NCI-H1417 treated with DMSO at 0.1 percent for 48 hours (cell line): ENCODE results near the gene FHOD3.

Experiments
- DNase-seq: peaks from one replicate; lab custom pipeline; 2025; lab: John Stamatoyannopoulos, UW

Gene FHOD3

DNA sequence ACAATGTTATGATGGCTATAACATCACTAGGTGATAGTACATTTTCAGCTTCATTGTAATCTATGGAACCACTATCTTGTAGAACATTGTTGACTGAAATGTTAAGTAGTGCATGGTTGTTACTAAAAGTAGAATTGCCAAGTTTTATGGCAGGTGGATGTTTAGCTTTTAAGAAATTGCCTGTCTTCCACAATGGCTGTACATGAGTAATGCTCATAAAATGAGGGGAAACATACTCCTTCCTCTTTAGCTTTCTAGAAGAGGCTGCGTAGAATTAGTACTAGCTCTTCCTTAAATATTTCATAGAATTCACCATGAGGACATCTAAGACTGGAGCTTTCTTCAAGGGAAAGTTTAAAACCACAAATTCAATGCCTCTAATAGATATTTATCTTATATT lies 370.3 kb downstream of the FHOD3 start:
- no peak for DNase-seq

DNA sequence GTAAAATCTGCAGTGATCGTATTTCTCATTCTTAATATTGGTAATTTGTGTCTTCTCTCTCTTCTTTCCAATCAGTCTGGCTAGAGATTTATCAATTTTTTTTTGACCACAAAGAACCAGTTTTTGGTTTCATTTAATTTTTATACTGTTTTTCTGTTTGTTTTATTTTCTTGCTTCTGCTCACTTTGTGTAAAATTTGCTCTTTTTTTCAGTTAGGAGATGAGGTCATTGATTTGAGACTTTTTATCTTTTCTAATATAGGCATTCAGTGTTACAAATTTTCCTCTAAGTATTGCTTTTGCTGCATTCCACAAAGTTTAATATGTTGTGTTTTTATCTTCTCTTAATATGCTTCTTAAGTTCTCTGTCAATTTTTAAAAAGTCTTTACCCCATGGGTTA lies 370.8 kb downstream of the FHOD3 start:
- DNase-seq = no peak

DNA sequence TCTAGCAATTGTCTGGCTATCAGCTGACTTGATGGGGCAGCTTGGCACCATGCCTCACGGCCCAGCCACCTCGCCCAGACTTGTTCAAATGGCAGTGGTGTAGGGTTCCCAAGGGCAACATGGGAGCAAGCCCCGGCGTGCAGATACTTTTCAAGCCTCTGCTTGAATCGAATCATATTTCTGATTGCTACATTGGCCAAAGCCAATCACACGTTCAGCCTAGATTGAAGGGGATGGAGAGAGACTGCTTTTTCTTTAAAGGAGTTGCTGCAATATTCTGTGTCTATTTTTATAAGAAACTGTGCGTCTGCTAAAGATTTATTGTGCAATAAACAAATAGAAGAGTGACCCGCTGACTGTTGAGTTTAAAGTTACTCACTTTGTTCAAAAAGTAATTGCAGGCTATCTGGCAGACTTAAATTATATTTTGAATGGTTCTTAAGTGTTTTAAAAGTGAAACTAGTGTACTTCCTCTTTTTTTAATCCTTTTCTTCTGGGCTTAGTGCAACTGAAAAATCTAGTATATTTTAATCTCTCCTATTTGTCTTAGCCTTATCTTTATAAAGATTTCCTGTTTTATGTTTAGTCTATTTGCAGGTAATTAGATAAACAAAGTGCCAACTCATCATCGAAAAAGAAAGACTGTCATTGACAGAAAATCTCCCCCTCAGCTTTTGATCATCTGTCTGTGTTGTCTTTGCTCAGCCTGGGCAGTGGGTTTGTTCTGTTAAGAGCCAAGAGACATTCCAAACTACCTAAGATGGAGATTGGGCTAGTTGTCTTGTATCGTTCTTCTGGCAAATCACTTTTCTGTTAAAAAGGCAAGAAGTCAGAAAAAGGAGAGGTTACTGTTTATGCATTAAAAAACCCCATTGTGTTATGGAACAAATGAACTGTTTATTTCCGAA lies 375.2 kb downstream of the FHOD3 start:
- no peak for DNase-seq

DNA sequence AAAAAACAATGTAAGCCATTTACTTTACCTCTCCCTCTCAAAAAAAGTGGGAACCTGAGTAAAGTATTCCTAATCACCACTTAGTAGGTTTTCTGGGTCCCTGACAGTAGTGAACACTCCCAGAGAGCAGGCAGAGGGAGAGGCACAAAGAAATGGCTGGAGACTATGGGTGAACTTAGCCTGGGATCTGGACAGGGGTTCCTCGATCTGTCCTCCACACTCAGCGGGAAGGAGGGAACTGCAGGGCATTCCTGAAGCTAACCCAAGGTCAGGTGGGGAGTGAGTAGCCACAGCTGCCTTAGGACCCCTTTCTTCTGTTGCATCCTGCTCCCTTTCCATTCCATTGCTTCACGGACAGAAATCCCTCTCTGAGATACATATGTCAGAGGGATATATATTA lies 375.9 kb downstream of the FHOD3 start:
- no peak for DNase-seq

DNA sequence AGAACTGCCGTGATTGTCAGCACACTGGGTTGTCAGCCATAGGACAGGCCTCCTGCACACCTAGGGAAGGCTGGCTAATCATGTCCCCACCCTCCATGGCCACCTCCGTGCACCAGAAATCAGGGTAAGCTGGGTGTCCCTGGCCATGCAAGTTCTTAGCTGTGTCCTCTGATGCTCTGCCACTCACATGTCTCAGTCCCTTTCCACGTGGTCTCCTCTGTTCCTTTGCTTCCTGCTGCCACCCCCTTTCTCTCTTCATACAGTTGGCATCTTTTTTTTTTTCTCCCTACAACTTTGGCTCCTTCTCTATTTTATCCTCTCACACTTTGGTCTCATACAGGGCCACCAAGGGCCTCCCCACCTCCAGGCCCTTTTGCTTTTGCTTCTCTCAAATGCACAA lies 377.6 kb downstream of the FHOD3 start:
- DNase-seq = no peak

DNA sequence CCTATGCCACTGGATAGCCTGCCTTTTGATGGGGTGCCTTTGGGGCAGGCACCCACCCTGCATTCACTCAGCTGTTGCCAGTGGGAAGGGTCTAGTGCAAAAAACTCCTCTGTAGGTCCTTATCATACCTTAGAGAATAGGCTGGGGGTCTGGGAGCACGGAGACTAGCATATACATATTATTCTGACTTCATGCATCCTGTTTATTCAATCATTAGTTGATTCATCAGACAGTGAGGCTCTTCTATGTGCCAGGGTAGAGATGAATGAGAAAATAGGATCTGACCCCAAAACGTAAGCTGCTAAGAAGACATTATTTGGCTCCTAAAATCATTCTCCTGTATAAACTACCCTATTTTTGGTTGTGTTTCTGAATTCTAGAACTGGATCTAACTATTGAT lies 378.0 kb downstream of the FHOD3 start:
- DNase-seq = no peak

DNA sequence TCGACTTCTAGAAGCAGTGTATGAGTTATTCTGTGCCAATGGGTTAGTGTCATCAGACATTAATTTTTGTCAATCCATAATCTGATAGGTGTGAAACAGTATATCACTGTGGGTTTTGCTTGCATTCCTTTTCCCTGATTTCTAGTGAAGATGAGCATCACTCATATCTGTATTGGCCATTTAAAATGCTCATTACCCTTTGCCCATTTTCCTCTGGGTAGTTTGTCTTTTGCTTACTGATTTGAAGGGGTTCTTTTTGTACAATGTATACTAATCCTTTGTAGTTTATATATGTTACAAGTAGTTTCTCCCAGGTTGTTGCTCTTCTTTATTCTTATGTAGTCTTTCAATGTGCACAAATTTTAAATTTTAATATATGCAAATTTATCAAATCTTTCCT lies 379.1 kb downstream of the FHOD3 start:
- DNase-seq = no peak

DNA sequence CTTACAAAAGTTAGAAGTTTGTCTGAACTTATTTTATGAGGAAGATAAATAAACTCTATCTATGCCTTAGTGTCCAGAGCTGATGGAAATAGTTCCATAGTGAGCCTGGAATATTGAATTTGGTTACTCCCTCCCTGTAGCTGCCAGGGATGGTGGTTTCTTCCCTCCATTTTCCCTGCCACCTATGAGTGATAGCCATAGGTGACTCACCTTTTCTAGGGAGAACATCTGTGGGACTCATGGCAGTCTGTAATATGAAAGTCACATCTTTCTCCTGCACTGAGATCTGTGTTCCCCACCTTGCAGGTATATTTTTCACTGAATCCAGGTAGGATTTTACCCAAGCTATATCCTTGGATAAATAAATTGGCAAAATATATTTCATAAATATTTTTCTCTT lies 382.5 kb downstream of the FHOD3 start:
- DNase-seq = no peak

DNA sequence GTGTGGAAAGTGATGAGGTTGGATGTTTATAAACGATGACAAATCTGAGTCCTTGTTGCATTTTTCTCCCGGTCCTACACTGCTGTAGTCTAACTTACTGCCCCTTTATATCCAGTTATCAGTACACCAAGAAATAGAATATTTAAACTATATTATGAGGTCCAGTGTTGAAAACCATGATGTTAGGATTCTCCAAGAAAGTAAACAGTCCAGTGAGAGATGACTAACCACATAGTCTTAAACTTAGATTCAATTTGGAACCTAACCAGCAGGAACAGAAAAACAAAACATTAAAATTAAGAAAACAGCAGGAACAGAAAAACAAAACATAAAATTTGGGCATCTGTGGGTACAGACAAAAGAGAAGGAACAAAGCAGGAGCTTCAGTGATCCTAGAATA lies 388.1 kb downstream of the FHOD3 start:
- no peak for DNase-seq

DNA sequence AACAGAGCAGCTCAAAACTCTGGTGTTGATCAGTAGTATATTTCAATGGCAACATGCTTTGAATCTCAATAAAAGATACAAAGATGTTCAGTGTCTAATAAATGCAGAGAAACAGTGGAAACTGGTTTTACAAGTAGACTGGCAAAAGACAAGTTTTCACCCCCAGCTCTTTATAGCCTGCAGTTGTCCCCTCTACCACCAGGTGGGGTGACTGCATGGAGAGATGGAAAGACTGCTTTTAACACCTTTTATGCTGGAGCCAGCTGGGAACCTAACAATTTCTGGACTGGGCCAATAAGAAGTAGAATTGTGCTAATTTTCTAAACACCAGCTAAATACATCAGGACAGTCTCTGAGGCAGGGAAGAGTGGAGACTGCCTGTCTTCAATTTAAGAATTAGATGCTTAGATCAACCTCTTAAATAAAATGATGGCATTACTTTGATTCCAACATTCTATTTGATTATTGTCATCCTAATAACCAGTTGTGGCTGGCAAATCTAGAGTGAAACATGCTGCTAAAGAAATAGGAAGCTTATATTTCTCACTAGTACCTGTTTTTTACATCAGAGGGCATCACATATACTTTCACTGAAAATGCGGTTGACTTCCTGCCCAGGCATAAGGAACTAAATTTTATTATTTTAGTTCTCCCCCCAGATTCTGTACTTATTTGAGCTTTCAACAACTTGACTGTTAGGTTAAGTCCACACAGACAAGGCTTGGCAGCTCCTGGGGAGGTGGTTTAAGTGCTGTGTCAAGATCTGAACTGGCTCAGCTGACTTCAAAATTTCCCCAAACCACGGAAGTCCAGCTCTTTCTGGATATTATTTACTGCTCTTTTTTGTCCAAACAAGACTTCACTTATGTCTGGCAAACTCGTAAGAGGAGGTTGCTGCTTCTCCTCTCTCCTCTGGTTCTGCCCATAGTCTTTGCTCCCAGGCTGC lies 390.8 kb downstream of the FHOD3 start:
- no peak for DNase-seq

DNA sequence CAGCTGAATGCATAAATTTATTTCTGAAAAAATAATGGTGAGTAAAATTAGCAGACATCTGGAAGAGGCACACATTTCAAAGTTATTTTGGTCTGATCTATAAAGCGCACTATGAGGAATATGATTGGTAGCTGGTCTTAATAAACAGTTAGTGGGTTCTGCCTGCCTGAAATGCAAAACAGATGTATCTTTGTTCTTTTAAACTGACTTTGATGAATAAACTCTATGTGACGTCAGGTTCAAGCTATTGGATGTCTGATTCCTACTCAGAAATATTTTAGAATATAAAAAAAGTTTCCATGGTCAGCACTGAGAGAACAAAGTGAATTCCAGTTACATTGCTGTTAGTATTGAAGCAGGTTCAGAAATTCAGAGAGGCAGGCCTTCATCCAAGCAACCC lies 394.9 kb downstream of the FHOD3 start:
- no peak for DNase-seq

DNA sequence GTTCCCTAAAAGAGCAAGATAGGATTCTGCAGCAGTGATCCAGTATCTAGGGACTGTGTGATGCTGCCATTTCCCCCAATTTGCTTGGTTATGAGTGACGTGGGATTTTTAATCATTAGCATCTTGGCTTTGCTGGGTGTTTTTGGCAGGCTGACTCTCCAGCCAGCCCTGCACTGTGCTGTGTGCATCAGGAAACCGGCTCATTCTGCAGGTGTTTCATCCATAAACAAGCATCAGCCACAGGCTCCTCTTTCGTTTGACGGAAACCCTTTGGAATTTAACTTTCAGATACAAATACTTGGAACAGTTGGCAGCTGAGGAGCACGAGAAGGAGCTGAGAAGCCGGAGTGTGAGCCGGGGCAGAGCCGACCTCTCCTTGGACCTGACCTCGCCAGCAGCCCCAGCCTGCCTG lies 395.4 kb downstream of the FHOD3 start:
- DNase-seq = no peak

DNA sequence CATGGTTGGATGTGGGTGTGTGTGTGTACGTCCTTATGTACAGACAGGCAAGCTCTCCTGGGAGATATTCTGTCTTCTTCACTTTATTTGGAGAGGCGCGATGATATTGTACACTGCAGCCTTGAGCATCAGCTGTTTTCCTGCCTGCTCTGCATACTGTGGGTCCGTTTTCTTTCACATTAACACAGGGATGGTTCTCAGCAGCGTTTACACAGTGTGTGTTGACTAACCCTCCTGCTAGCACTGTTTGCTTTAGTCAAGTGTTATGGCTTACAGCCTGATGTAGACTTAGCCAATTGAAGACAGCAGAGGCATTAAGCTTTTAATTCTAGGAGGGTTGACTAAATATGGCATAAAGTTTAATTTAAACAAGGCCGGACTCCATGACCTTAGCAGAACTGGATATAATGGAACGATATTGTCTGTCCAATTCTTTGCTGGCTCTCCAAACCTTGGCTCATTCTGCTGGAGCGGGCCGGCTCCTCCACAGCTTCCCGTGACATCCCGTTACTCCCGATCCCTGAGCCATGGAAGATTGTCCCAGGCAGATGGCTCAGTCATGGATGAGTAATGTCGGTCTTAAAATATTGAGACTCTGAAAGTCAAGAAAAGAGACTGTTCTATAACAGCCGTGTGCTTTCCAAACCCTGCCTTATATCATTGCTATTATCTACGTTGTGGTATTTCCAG lies 396.6 kb downstream of the FHOD3 start:
- peak; percentile 74 for DNase-seq

DNA sequence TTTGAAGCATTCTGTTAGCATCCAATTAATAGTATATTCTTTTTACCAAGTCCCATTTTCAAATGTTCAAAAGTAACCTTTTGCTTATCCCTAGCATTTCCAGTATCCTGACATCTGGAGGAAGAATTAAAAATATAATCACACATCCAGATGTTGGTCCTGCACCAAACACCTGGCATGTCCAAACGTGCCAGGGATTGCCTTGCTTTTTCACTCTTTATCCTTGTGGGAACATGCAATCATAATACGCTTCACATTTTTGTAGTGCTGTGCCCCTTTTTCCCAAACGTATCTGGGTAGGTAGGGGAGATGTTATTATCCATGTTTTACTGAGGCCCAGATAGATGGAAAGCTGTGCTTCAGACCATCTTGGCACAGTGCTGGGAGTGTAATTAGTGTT lies 398.3 kb downstream of the FHOD3 start:
- no peak for DNase-seq

DNA sequence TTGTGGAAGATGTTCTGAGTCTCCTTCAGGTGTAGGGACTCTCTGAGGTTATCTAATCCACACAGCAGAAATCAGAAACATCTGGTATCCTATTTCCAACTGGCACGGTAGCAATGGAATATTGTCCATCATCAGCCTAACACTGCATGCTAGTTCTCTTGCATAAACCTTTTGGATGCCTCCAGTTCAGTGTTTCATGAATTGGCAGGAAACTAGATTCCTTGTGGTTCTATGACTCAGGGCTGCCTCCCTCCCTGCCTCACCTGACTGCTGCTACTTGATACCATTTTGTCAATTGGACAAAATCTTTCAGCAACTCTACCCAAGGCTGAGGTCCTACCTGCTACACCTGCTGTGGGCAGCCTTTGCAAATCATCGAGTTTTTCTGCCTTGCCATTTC lies 400.4 kb downstream of the FHOD3 start:
- no peak for DNase-seq

DNA sequence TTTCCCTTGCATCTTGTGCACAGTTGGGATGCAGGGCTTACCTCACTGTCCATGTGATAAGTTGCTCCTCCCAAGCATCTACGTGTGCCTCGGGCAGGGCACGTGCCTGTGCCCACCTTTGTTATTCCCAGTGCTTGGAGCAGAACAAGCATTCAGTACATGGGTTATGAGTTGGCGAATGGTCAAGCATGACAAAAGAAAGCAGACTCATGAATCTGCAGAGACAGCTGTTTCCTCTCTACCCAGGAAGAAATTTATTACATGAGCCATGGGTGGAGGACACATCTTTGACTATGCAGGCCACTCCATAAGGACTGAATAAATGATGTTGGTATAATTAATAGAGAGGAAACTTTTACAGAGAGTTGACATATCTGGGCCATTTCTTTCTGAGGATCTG lies 403.4 kb downstream of the FHOD3 start:
- DNase-seq = no peak

DNA sequence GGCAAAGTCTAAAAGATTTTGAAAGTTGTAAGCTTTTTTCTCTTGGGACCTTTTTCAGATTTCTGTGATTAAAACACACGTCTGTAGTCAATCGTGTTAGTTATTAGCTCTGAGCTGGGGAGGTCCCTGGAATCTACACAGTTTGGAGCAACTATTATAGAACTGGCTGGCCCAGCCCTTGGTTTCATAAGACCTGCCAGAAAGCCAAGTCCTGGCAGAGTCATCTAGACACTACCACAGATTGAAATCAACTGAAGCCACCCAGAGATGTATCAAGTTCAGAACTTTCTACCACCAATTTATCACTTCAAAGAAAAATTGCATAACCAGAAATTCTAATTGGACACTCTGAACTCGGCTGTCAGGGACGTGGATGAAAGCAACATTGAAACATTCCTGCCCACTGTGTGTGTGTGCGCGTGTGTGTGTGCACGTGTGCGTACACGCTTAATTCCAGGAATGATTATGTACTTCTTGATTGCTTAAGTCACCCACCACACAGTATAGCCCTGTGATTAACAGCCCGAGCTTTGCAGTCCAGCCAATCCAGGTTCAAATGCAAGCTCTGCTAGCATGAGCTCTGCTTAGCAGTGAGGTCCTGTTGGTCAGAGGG lies 405.0 kb downstream of the FHOD3 start:
- DNase-seq = no peak

DNA sequence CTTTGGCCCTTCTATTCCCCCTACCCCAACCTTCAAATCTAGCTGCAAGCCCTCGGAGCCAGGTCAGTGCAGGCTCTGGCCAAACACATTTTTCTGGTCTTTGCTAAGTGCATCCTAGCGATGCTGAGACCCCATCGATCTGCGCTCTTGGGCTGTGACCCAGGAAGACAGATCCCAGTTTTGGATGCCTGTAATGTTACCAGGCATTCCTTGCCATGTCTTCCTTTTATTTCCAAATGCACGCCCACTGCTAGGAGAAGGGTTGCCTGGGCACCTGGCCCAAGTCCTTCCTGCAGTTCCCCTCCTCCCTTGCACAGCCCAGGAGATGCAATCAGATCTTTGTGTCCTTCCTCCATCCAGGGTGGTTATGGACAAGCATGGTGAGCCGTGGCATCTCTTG lies 406.6 kb downstream of the FHOD3 start:
- DNase-seq = no peak

DNA sequence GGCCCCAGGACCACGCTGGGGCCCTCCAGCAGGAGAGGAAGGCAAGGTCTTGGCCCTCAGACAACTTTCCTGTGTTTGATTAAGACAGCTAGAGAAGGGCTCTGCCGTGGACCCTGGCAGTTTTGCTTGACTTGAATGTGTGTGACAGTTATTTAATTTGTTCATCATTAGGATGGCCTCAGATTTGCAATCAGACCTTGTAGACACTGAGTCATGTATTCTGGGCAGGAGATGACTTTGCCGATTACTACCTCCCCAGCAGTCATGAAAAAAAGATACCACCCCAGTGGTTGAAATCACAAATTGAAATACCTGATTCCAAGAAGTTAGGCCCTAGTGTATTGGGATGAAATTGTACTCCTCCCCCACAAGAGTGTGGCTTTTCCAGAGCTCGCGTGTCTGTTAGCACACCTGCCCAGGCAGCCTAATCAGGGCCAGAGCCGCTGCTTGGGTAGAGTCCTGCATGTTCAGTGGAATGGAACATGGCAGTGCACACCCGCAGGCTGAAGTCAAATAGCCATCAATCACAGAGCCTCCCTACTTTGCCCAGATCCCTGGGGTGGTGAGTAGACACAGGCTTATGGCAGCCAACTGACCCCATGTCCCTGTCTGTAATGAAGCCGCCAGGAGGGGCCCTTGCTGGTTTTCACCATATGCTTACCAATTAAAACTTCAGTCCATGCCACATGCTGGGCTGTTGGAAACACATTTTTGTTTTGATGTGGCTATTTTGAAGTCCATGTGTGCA lies 408.8 kb downstream of the FHOD3 start:
- no peak for DNase-seq

DNA sequence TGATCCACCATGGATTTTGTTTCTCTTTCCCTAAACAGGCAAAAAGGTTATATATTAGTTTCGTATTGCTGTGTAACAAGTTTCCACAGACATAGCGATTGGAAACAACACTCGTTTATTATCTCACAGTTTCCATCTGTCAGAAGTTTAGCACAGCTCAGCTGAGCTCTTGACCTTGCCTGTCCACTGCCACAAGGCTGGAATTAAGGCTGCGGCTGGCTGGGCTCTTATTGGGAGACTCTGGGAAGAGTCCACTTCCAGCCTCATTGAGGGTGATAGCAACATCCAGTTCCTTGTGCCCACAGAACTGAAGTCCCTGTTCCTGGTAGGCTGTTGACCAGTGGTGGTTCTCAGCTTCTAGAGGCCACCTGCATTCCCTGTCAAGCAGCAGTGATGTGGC lies 410.9 kb downstream of the FHOD3 start:
- no peak for DNase-seq

DNA sequence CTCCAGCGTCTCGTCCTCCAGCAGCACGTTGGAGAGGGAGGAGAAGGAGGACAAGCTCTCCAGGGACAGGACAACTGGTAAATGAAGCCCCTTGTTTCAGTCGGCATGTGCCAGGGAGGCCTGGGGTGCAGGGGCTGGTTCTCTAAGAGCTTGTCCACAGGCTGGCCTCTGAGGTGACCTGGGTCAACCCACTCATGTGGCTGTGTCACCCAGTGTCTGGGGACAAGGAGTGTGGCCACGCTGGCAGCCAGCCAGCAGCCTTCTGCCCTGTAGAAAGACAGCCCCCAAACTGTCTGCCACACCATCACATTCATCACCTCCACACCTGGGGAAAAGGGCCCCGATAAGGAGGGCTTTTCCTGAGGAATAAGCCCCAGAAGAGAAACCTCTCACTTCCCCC lies 411.8 kb downstream of the FHOD3 start:
- no peak for DNase-seq
